ENCODE results near the gene ADAMTS2.

DNA sequence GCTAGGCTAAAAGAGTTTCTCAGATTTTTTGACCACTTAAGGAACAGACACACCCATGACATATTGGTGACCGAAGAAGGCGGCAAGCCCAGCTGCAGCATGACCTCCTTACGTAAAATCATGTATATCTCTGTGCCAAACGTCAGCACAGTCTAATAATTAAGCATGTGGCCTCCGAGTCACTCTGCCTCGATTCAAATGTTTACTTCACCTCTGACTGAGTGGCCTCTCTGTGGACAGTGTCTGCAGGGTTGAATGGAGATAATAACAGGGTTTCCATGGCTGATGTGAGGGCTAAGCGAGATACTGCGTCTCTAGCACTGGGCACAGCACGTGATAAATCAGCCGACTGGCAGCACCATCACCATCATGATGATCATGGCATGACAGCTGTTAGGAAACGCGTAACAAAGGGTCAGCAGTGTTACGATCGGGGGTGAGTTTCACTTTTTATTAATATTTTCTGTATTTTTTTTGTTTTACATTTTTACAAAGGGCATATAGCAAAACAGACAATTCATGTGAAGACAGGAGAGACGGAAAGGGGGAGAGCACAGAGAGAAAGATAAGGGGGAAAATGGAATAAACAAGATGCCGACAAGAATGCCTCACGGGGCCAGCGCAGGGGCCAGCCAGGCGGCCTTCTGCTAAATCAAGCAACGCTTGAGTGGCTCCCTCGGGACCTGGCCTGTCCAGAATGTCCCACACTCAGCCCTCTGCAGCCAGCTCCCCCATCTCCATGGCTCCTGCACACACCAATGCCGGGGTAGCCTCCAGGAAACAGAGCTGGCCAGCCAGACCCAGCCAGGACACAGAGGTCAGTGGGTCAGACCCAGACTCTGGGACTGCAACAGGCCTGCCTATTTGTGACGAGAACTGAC, 60.3 kb downstream of the ADAMTS2 start:
- TF ChIP-seq, protein P1, sequence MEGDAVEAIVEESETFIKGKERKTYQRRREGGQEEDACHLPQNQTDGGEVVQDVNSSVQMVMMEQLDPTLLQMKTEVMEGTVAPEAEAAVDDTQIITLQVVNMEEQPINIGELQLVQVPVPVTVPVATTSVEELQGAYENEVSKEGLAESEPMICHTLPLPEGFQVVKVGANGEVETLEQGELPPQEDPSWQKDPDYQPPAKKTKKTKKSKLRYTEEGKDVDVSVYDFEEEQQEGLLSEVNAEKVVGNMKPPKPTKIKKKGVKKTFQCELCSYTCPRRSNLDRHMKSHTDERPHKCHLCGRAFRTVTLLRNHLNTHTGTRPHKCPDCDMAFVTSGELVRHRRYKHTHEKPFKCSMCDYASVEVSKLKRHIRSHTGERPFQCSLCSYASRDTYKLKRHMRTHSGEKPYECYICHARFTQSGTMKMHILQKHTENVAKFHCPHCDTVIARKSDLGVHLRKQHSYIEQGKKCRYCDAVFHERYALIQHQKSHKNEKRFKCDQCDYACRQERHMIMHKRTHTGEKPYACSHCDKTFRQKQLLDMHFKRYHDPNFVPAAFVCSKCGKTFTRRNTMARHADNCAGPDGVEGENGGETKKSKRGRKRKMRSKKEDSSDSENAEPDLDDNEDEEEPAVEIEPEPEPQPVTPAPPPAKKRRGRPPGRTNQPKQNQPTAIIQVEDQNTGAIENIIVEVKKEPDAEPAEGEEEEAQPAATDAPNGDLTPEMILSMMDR (IDR thresholded peaks at IDR 0.05; ENCODE audit: extremely low read depth in 1 of 2, insufficient read depth in 1 of 2, low read depth in 1 of 2, low read length in 2 of 2) = no peak
- TF ChIP-seq POLR2A (IDR thresholded peaks at IDR 0.05; ENCODE audit: low read depth, low read length) (no peak), POLR2AphosphoS5 (IDR thresholded peaks at IDR 0.05; ENCODE audit: insufficient read depth, low read depth, low read length) (no peak), EZH2 (IDR thresholded peaks at IDR 0.05; ENCODE audit: borderline replicate concordance, low read depth, low read length, severe bottlenecking) (no peak), FOS (IDR thresholded peaks at IDR 0.05; ENCODE audit: borderline replicate concordance, insufficient read depth, low read length) (no peak), GATA2 (IDR thresholded peaks at IDR 0.05; ENCODE audit: insufficient read depth, insufficient read length, low read depth, low read length) (no peak), MYC (IDR thresholded peaks at IDR 0.05; ENCODE audit: low read depth, low read length) (no peak)
